NOMO-1 treated with dmso at 0.1 percent for 144 hours (cell line): ENCODE measurements around the gene DLGAP1.
"Not testable (repeated sequence)": the region's sequence is repeated elsewhere in the genome, so short reads cannot be mapped to it uniquely, and the experiment has no call there.

Experiments
- DNase-seq: peaks from one replicate; lab custom pipeline; 2025; ENCODE audit not compliant: unreplicated experiment; lab: John Stamatoyannopoulos, UW

DLGAP1 gene

DNA sequence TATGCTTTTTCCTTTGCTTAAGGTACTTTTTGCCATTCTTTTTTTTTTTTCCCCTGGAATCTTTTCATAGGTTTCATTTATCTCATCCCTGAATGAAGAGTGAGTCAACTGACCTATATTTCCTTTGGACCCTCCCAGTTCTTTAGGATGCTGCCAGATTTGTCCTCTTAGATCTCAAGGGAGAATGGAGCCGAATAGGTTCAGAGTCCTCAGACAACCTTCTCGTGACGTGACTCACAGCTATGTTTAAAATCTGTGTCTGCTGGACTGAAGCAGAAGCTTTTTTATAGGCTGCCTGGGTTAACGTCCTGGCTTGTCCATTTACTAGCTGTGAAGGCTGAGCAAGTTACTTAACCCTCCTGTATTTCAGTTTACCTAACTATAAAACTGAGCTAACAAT, 358.6 kb downstream of the DLGAP1 start:
- DNase-seq: no peak

DNA sequence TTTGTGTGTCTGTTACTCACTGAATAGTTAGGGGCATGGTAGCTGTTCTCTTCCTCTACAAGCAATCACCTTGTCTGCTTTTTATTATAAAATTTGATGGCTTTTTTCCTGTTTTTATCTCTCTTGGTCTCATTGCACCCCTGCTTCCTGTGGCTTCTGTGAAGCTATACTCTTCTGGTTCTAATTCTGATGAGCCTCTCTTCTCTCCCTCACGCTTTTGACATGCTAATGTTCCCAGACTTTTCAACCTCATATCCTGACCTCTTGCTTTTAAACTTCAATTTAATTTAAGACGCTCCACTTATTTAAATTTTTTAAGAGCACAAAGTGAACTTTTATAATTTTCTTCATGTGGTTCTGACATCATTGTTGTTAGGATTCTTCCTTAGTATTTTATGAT, 361.4 kb downstream of the DLGAP1 start:
- no peak for DNase-seq

DNA sequence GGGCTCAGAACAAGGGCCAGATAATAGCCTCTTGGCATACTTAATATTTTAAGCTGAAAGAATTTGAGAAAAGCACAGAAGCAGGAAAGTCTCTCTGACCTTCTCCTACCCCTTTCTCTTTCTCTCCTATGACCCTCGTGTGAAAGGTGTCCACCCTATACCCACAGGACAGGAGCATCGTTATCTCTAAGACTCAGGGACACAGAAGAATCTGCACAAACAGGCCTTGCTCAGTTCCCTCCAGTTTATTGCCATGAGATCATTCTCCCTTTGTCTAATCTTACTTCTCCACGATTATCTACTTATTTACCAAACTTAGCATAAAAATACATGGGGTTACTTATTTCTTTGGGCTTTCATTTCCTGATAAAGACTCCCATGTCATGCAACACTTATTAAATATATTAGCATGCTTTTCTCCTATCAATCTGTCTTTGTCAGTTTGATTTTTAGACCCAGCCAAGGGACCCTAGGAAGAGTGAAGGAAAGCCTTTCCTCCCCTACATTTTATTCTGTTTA, 370.7 kb downstream of the DLGAP1 start:
- no peak for DNase-seq

DNA sequence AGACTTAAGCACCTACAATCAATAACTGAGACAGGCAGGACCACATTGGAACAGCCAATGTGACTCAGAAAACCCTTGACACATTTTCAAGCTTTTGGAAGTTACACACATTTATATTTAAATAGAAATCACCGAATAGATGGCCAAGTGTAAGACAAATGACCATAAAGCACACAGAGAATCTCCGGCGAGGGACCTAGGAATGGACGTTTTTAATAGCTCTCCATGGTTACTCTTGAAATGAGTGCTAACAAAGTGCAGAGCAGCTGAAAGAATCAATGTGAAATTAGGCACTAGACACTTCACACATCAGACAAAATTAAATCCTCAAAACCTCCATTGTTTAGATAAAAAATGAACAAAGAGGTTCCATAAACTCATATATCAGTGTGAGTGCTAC, 376.9 kb downstream of the DLGAP1 start:
- DNase-seq: no peak

GRCh38 chr18:4077721-4078120, 377.4 kb downstream of the DLGAP1 start:
- no peak for DNase-seq

- DNase-seq: no peak
Observed at GRCh38 chr18:4077204-4077603, 377.9 kb downstream of the DLGAP1 start.

GRCh38 chr18:4074647-4075046, 380.5 kb downstream of the DLGAP1 start:
- DNase-seq: no peak

GRCh38 chr18:4069183-4069582, 385.9 kb downstream of the DLGAP1 start:
- no peak for DNase-seq

- no peak for DNase-seq
Observed at GRCh38 chr18:4068552-4069158, 386.5 kb downstream of the DLGAP1 start.

DNA sequence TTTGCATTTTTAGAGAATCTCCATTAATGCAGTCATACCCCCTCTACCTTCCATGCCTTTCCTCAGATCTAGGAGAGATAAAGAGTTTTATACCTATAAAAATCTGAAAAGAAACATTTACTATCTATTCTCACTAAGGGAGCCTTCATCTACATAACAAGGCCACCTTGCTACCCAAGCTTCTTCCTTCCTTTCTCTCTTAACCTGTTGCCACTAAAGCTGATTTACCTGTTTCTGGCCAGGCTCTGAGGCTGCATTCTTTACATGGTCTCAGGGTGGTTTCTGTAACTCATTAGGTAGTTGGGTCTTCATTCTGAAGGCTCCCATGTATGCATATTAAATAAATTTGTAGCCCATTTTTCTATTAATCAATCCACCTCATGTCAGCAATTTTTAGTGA, 391.6 kb downstream of the DLGAP1 start:
- no peak for DNase-seq

DNA sequence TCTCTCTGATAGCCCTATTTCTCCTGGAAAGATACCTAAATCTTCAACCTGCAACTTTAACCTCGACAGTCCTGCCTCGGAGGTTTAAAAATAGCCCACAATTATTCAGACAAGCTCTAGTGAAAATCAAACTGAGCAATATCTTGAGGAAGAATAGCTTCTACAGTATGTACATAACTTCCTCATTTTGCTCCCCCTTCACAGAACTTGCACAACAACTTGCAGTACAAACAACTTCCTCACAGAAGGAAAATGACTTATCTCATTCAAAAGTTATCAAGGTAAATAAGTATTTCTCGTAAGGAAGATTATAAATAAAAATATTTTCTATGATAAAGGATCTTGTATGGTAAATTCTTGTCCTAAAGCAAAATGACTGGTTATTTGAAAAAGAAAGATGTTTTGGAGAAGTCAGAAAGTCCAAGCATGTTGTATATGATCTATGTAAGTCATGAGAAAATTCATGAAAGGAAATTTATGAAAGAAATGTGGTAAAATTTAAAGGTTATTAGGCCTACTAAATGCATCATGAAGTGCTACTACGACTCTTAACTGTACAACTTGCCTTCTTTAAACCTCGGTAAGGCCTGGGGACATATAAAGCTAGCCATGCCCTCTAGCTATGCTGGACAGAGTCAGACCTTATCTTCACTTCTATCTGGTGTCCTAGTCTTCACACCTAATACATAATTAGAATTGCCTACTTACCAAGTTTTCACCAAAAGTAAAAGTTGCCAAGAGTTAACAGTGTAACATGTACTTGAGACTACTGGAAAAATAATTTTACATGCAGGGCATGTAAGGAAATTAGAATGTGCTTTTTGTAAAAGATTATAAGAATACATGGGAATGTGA, 394.5 kb downstream of the DLGAP1 start:
- DNase-seq: peak; percentile 87

- DNase-seq: no peak
Observed at GRCh38 chr18:4058179-4058578, 396.9 kb downstream of the DLGAP1 start.

DNA sequence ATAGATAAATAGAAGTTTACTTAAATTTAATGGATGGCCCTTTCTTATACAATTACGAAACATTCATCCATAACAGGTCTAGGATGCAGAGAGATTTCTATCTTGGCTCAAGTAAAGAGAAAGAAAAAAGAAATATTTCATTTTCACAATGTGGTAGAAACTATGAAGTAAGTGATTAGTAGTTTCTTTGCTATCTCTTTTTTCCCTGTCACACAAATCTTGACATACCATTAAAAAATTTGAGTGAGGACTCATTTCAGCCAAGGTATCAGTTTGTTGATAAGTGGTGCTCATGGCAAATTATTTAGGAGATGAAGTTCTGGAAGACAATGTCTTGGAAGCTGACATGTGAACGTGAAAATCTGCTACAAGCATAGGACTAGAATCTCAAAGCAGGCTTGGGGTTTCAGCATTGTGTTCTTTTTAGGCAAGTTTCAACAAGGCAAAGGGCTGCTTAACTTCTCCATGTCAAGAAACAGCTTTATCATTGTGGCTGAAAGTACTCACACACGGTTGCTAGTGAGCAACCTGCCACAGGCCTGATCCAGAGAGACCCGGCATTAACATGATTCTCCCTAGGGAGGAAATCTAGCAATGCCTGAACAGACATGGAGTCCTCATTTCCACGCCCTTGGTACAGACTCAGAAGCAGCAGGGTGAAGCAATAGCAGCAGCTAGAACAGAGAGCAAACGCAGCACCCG, 414.6 kb downstream of the DLGAP1 start:
- DNase-seq: no peak

DNA sequence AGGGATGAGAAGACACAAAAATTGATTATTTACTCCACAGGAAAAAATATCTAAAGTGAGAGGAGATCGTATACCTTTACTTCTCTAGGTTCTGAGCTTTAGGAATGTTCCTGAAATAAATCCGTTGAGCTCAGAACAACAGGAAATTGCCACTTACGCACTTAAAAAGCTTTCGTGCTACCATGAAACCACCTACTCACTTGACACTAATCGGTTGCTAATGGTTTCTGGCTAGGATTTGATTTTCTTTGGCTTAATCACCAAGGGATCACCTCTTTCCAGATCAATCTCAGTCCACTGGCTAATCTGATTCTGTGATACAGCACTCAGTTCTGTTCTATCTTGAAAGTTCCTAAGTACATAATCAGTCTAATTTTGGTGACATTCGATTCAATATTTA, 419.6 kb downstream of the DLGAP1 start:
- DNase-seq: no peak

DNA sequence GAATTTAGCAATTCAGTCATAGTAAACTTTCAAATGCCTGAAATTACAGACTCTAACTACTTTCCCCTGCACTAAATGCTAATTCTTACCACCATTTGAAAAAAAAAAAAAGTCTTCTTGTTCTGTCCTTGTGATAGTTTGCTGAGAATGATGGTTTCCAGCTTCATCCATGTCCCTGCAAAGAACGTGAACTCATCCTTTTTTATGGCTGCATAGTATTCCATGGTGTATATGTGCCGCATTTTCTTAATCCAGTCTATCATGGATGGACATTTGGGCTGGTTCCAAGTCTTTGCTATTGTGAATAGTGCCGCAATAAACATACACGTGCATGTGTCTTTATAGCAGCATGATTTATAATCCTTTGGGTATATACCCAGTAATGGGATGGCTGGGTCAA, 420.3 kb downstream of the DLGAP1 start:
- not testable (repeated sequence) for DNase-seq

DNA sequence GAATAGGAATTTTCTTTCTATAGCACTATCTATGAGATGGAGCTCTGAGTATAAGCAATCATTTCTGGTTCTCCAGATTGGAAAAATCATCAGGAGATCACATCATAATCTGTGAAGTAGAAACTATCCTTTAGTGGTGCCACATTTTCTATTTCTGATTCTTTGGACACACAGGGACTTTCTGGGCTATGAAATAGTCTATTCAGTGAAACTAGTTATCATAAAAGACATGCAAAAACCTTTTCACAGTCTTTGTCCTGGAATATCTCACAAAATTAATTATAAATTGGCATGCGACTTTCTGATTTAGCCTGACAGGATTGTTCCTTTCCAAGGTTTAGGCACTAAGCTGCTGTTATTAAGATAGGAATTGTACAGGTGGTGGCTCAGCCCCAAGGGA, 428.6 kb downstream of the DLGAP1 start:
- no peak for DNase-seq

GRCh38 chr18:4024702-4025101, 430.4 kb downstream of the DLGAP1 start:
- no peak for DNase-seq

GRCh38 chr18:4022749-4023148, 432.4 kb downstream of the DLGAP1 start:
- DNase-seq: not testable (repeated sequence)

DNA sequence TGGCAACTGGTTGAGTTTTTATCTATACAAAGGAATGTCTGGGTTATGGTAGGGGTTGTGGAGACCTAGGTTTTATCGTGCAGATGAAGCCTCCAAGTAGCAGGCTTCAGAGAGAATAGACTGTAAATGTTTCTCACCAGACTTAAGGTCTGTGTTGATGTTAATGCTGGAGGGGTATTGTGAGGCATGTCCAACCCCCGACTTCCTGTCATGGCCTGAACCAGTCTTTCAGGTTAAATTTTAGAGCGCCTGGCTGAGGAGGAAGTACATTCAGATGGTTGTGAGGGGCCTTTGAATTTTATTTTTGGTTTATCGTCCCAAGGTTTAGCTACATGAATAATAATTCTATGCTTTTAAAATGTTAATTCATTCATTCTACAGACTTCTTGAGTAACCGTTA, 435.1 kb downstream of the DLGAP1 start:
- no peak for DNase-seq

DNA sequence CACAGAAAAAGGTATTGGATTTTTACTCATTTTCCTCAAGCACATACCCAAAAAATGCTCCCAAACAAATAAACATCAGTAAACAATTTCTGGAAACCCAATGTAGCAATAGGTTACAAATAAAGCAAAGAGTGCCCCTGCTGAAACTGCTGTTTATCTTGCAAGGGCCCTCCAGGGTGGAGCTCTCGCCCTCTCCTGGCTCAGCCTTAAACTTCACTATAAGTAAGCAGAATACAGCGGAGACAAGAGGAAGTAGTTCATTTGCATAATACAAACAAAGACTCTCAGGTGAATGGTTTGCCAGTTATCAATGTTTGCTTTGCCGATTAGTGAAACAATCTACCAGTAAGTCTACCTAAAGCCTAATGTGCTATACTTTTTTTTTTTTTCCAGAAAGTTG, 437.6 kb downstream of the DLGAP1 start:
- no peak for DNase-seq

DNA sequence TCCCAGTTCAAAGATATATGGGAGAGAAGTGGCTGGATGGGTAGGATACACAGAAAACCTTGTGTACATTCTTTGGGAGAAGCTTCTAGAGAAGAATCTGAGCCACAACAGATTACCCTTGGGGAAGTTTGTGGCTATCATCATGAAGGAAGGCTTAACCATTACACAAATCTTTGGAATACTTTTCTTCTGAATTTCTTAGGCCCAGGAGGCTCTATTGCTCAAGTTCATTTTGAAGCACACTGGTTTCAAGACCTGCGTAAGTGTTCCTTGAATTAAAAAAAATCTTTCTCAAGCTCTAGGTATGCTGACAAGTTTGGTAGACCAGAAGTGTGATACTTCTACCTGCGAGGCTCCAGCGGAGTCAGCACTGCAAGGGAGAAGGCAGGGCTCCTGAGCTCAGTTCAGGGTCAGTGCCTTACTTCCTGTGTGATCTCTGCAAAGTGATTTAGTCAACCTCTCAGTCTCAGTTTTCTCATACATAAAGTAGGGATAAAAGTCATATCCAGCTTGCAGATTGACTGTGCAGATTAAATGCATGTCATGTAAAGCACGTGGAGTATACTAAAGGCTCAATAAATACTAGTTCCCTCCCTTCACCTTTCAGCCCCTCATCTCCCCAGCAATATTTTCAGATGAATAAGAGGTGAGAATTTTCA, 438.6 kb downstream of the DLGAP1 start:
- DNase-seq: no peak
